Measurements from ENCODE around the gene B4GALNT4.
"Not testable (repeated sequence)": the region's sequence is repeated elsewhere in the genome, so short reads cannot be mapped to it uniquely, and the experiment has no call there.

Gene B4GALNT4

GRCh38 chr11:424766-425165, 55.5 kb downstream of the B4GALNT4 start:
- DNase-seq, result not testable (repeated sequence)

DNA sequence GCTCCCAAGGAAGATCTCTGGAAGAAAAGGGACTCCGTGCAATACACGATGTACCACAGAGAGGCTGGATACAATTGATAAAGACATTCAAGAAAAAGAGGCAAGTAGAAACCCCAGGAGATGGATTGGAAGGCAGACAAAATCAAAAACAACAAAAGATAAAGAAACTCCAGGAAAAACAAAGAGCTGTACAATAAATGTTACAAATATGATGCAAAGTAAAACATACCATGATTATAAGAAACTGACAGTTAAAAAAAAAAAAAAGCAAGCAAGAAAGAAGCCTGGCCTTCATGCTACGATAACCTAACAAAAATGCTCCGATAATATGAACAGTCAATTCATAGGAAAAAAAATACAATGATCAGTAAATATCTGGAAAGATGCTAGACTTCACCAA, 56.0 kb downstream of the B4GALNT4 start:
- no peak for DNase-seq

- DNase-seq, result no peak
Measured at GRCh38 chr11:426851-427250, 57.6 kb downstream of the B4GALNT4 start.

DNA sequence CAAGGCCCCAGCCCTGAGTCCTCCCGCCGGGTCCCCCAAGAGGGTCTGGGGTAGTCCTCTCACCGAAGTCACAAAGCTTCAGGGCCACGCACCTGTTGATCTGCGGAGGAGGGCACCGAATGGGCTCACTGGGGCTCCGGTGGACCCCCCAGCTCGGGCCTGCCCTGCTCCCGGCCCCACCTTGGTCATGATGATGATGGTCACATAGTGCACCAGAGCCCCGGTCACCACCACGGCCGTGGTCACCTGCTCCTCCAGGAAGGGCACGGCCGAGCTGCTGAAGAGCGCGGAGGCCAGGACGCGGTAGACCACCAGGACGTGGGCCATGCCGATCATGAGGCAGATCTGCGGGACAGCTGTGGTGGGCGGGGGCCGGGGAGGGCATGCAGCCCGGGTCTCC, 59.0 kb downstream of the B4GALNT4 start:
- no peak for DNase-seq

DNA sequence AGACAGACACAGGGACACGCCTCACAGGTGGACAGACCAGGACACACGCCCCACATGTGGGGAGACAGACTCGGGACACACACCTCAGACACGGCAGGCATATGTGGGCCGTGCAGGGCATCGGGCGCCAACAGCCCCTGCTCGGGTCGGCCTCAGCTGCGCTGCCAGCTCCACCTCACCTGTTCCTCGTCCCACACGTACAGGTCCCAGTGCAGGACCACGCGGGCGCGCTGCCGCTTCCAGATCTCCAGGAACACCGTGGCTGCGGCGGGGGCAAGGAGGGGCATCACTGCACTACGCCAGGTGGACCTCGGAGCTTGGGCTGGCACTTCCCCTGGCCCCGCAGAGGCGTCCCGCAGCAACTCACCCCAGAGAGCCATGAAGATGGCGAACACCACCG, 60.1 kb downstream of the B4GALNT4 start:
- no peak for DNase-seq

- DNase-seq, result no peak
Measured at GRCh38 chr11:429931-430456, 60.7 kb downstream of the B4GALNT4 start.
